ENCODE measurements around the gene EIF3K.

- no peak for TF ChIP-seq CTCF (optimal IDR thresholded peaks at IDR 0.05 in 1 of 3, IDR thresholded peaks at IDR 0.05 in 1 of 3, conservative IDR thresholded peaks at IDR 0.05 in 1 of 3; ENCODE audit: extremely low read depth in 1 of 3, insufficient read depth in 2 of 3, low read length in 3 of 3)
- no peak for TF ChIP-seq EZH2 (IDR thresholded peaks at IDR 0.05; ENCODE audit: low read length)
Measured at GRCh38 chr19:38644719-38645118, 25.7 kb downstream of the EIF3K start.
